Measurements from ENCODE around the gene ZDHHC9. TPM values are rescaled to one million over a fixed set of nuclear protein-coding genes. Genes with fewer than 3 reads are reported as not detected.

Gene ZDHHC9
- total RNA-seq, 1 experiment from 2014 or later: 41.0 TPM

DNA sequence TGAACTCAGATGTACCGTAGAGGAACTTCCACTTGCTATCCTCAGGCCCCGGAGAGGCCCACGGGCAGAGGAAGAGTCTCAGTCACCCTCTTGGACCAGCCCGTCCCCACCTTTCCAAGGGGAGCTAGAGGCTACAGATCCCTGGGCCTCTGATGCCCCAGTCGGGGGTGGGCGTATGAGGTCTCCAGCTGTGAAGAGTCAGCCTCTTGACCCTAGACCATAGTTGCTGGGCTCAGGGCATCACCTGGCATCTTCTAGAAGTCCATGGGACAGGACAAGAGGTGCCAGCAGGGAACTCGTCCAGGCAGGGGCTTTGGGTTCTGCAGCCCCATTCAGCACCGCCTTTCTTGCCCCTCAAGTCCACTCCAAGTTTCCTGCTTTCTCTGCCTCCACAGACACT lies 52.4 kb downstream of the ZDHHC9 start:
- no peaks in the 10 kb centered on the region for H3K27me3 ChIP-seq (replicated peaks; ENCODE audit: control insufficient read depth, insufficient read depth, low read length)
- H3K36me3 Mint-ChIP-seq (ENCODE audit: insufficient read depth, unreplicated experiment): no peaks in the 10 kb centered on the region
- POLR2A ChIA-PET: no interaction called here
- no peak overlapping the region for H3K27ac Mint-ChIP-seq (ENCODE audit: unreplicated experiment)
- no TSS peak for BruUV-seq (replicated peaks)
- no peak overlapping the region for H3K4me3 Mint-ChIP-seq (ENCODE audit: unreplicated experiment)
- no peaks in the 10 kb centered on the region for H3K9me3 ChIP-seq
- H3K9me3 Mint-ChIP-seq (ENCODE audit: unreplicated experiment): no peaks in the 10 kb centered on the region
- no peaks in the 10 kb centered on the region for H3K36me3 ChIP-seq (ENCODE audit: control insufficient read depth, insufficient read depth, low read length)
- no peaks in the 10 kb centered on the region for H3K4me1 Mint-ChIP-seq (ENCODE audit: low read depth, unreplicated experiment)
- TF ChIP-seq, protein P1, sequence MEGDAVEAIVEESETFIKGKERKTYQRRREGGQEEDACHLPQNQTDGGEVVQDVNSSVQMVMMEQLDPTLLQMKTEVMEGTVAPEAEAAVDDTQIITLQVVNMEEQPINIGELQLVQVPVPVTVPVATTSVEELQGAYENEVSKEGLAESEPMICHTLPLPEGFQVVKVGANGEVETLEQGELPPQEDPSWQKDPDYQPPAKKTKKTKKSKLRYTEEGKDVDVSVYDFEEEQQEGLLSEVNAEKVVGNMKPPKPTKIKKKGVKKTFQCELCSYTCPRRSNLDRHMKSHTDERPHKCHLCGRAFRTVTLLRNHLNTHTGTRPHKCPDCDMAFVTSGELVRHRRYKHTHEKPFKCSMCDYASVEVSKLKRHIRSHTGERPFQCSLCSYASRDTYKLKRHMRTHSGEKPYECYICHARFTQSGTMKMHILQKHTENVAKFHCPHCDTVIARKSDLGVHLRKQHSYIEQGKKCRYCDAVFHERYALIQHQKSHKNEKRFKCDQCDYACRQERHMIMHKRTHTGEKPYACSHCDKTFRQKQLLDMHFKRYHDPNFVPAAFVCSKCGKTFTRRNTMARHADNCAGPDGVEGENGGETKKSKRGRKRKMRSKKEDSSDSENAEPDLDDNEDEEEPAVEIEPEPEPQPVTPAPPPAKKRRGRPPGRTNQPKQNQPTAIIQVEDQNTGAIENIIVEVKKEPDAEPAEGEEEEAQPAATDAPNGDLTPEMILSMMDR (IDR thresholded peaks at IDR 0.05; ENCODE audit: insufficient read depth in 1 of 2, low read depth in 1 of 2, low read length in 1 of 2, severe bottlenecking in 1 of 2, unreplicated experiment in 1 of 2): no peak
- intact Hi-C loops (cut with micrococcal nuclease; ENCODE audit: unreplicated experiment): no loop called here
- CTCF ChIA-PET: no interaction called here
- no peaks in the 10 kb centered on the region for H3K4me1 ChIP-seq
- no peak for DNase-seq
- H3K4me3 ChIP-seq (ENCODE audit: low read depth, low read length): no peak overlapping the region
- H3K27me3 Mint-ChIP-seq (ENCODE audit: insufficient read depth, unreplicated experiment): no peaks in the 10 kb centered on the region

DNA sequence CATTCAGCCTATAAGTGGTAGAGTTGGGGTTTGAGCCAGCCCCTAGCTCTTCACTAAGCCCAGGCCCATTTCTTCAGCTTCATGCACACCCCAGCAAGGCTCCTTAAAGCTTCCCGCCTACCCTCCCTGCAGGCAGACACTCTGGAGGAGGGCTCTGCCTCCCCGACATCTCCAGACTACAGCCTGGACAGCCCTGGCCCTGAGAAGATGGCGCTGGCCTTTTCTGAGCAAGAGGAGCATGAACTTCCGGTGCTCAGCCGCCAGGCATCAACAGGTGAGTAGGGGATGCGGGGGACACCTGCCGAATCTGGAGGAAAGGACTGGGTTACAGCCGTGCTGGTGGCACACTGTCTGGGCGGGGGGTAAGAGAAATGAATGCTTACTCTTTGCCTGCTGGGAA lies 52.9 kb downstream of the ZDHHC9 start:
- Mint-ChIP-seq H3K4me3 (ENCODE audit: unreplicated experiment) (no peak overlapping the region), H3K36me3 (ENCODE audit: insufficient read depth, unreplicated experiment) (no peaks in the 10 kb centered on the region), H3K4me1 (ENCODE audit: low read depth, unreplicated experiment) (no peaks in the 10 kb centered on the region), H3K27me3 (ENCODE audit: insufficient read depth, unreplicated experiment) (no peaks in the 10 kb centered on the region), H3K9me3 (ENCODE audit: unreplicated experiment) (no peaks in the 10 kb centered on the region), H3K27ac (ENCODE audit: unreplicated experiment) (no peak overlapping the region)
- intact Hi-C loops (cut with micrococcal nuclease; ENCODE audit: unreplicated experiment): no loop called here
- H3K36me3 ChIP-seq (ENCODE audit: control insufficient read depth, insufficient read depth, low read length): no peaks in the 10 kb centered on the region
- H3K27me3 ChIP-seq (replicated peaks; ENCODE audit: control insufficient read depth, insufficient read depth, low read length): no peaks in the 10 kb centered on the region
- no TSS peak for BruUV-seq (replicated peaks)
- DNase-seq: no peak
- no peaks in the 10 kb centered on the region for H3K4me1 ChIP-seq
- TF ChIP-seq, protein P1 (IDR thresholded peaks at IDR 0.05; ENCODE audit: insufficient read depth in 1 of 2, low read depth in 1 of 2, low read length in 1 of 2, severe bottlenecking in 1 of 2, unreplicated experiment in 1 of 2): no peak
- CTCF ChIA-PET: no interaction called here
- POLR2A ChIA-PET: no interaction called here
- no peak overlapping the region for H3K4me3 ChIP-seq (ENCODE audit: low read depth, low read length)
- no peaks in the 10 kb centered on the region for H3K9me3 ChIP-seq

GRCh38 chrX:129790146-129790545 lies 53.5 kb downstream of the ZDHHC9 start:
- Mint-ChIP-seq H3K4me1 (ENCODE audit: low read depth, unreplicated experiment) (no peaks in the 10 kb centered on the region), H3K27ac (ENCODE audit: unreplicated experiment) (no peak overlapping the region), H3K4me3 (ENCODE audit: unreplicated experiment) (no peak overlapping the region), H3K36me3 (ENCODE audit: insufficient read depth, unreplicated experiment) (no peaks in the 10 kb centered on the region), H3K9me3 (ENCODE audit: unreplicated experiment) (no peaks in the 10 kb centered on the region), H3K27me3 (ENCODE audit: insufficient read depth, unreplicated experiment) (no peaks in the 10 kb centered on the region)
- BruUV-seq (replicated peaks): no TSS peak
- H3K27me3 ChIP-seq (replicated peaks; ENCODE audit: control insufficient read depth, insufficient read depth, low read length): no peaks in the 10 kb centered on the region
- H3K9me3 ChIP-seq: no peaks in the 10 kb centered on the region
- H3K36me3 ChIP-seq (ENCODE audit: control insufficient read depth, insufficient read depth, low read length): no peaks in the 10 kb centered on the region
- no peaks in the 10 kb centered on the region for H3K4me1 ChIP-seq
- CTCF ChIA-PET: no interaction called here
- TF ChIP-seq, protein P1 (IDR thresholded peaks at IDR 0.05; ENCODE audit: insufficient read depth in 1 of 2, low read depth in 1 of 2, low read length in 1 of 2, severe bottlenecking in 1 of 2, unreplicated experiment in 1 of 2): no peak
- no peak overlapping the region for H3K4me3 ChIP-seq (ENCODE audit: low read depth, low read length)
- POLR2A ChIA-PET: no interaction called here
- intact Hi-C loops (cut with micrococcal nuclease; ENCODE audit: unreplicated experiment): no loop called here
- DNase-seq: no peak
